ENCODE measurements around the gene LSM4. TPM values are rescaled to one million over a fixed set of nuclear protein-coding genes. Genes with fewer than 3 reads are reported as not detected.
"Not testable (repeated sequence)": the region's sequence is repeated elsewhere in the genome, so short reads cannot be mapped to it uniquely, and the experiment has no call there.

The LSM4 gene
- total RNA-seq, 3 donors from 2014 or later: 83.0 to 122 (median 120) TPM

DNA sequence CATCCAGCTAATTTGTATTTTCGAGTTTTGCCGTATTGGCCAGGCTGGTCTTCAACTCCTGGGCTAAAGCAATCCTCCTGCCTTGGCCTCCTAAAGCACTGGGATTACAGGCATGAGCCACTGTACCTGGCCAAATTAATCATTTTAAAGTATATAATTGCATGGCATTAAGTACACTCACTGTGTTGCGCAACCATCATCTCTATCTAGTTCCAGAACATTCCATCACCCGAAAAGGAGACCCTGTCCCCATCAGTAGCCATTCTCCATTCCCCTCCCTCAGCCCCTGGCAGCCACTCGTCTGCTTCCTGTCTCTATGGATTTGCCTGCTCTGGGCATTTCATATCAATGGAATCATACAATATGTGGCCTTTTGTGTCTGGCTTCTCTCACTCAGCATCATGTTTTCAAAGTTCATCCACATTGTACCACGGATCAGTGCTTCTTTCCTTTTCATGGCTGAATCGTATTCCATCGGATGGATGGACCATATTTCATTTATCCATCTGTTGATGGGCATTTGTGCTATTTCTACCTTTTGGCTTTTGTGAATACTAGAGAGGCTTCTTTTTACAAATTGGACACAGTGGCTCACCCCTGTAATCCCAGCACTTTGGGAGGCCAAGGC is 30.6 kb upstream of the LSM4 start:
- H3K27me3 ChIP-seq: no peaks in the 10 kb centered on the region
- H3K27ac ChIP-seq: no peak overlapping the region
- DNase-seq (ENCODE audit: low spot score in 2 of 2): no peak
- intact Hi-C loops (cut with DNase I; ENCODE audit: low total_unique reads): no loop called here
- no peaks in the 10 kb centered on the region for H3K4me1 ChIP-seq
- no peaks in the 10 kb centered on the region for H3K36me3 ChIP-seq
- H3K9me3 ChIP-seq: no peaks in the 10 kb centered on the region
- no peak overlapping the region for H3K4me3 ChIP-seq
- TF ChIP-seq POLR2A (IDR thresholded peaks at IDR 0.05): no peak
- TF ChIP-seq, protein P1, sequence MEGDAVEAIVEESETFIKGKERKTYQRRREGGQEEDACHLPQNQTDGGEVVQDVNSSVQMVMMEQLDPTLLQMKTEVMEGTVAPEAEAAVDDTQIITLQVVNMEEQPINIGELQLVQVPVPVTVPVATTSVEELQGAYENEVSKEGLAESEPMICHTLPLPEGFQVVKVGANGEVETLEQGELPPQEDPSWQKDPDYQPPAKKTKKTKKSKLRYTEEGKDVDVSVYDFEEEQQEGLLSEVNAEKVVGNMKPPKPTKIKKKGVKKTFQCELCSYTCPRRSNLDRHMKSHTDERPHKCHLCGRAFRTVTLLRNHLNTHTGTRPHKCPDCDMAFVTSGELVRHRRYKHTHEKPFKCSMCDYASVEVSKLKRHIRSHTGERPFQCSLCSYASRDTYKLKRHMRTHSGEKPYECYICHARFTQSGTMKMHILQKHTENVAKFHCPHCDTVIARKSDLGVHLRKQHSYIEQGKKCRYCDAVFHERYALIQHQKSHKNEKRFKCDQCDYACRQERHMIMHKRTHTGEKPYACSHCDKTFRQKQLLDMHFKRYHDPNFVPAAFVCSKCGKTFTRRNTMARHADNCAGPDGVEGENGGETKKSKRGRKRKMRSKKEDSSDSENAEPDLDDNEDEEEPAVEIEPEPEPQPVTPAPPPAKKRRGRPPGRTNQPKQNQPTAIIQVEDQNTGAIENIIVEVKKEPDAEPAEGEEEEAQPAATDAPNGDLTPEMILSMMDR (IDR thresholded peaks at IDR 0.05): no peak
- no peak for TF ChIP-seq POLR2AphosphoS5 (IDR thresholded peaks at IDR 0.05)

DNA sequence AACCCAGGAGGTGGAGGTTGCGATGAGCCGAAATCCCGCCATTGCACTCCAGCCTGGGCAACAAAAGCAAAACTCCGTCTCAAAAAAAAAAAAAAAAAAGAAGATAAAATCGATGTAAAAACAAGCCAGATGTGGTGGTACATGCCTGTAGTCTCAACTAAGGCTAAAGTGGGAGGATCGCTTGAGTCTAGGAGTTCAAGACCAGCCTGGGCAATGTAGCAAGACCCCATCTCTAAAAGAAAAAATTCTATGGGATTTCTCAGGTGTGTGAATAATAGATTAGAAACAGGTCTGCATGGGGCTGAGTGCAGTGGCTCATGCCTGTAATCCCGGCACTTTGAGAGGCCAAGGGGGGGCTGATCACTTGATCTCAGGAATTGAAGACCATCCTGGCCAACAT is 28.7 kb upstream of the LSM4 start:
- no peak for DNase-seq (ENCODE audit: low spot score in 2 of 2)
- Histone ChIP-seq H3K9me3 (no peaks in the 10 kb centered on the region), H3K36me3 (no peaks in the 10 kb centered on the region), H3K4me3 (no peak overlapping the region), H3K27me3 (no peaks in the 10 kb centered on the region), H3K4me1 (no peaks in the 10 kb centered on the region), H3K27ac (no peak overlapping the region)
- TF ChIP-seq POLR2A (IDR thresholded peaks at IDR 0.05) (no peak), POLR2AphosphoS5 (IDR thresholded peaks at IDR 0.05) (no peak)
- TF ChIP-seq, protein P1 (IDR thresholded peaks at IDR 0.05): no peak
- intact Hi-C loops (cut with DNase I; ENCODE audit: low total_unique reads): no loop called here

DNA sequence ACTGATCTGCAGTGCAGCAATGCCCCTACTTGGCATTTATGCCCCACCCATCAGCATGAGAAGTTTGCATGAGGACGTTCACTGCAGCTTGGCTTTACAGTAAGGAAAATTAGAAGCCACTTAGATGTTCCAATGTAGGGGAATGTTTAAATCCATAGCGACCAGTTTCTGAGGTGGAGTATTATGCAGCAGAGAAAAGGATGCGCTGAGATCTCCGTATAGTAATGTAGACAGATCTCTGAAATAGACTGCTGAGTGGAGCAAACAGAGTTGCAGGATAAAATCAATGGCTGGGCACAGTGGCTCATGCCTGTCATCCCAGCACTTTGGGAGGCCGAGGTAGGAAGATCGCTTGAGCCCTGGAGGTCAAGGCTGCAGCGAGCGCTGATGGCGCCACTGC is 27.6 kb upstream of the LSM4 start:
- Histone ChIP-seq H3K27ac (no peak overlapping the region), H3K9me3 (no peaks in the 10 kb centered on the region), H3K27me3 (no peaks in the 10 kb centered on the region), H3K4me3 (no peak overlapping the region), H3K4me1 (no peaks in the 10 kb centered on the region), H3K36me3 (no peaks in the 10 kb centered on the region)
- DNase-seq (ENCODE audit: low spot score in 2 of 2): no peak
- intact Hi-C loops (cut with DNase I; ENCODE audit: low total_unique reads): no loop called here
- TF ChIP-seq POLR2A (IDR thresholded peaks at IDR 0.05) (no peak), POLR2AphosphoS5 (IDR thresholded peaks at IDR 0.05) (no peak)
- TF ChIP-seq, protein P1 (IDR thresholded peaks at IDR 0.05): no peak

DNA sequence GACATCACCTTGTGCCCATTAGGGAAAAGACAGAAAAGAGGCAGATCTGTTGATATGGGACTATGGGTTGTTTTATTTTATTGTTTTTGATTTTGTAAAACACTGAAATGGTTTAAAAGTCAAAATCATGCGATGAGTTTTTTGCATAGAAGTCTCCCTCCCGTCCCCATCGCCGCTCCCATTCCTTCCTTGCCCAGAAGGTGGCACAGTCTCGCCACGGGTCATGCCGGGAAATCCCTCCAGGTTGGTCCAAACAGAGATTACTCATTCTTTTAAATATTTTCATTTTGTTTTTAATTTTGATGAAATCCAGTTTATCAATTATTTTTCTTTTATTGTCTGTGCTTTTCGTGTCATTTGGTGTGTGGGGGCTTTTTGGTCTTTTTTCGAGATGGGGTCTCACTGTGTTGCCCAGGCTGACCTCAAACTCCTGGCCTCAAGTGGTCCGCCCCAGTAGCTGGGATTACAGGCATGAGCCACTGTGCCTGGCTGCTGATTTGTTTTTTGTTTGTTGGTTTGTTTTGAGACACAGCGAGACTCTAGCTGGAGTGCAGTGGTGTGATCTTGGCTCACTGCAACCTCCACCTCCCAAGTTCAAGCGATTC is 26.8 kb upstream of the LSM4 start:
- peak in 1 of 2 donors; percentile 61 for DNase-seq (ENCODE audit: low spot score in 2 of 2)
- no peaks in the 10 kb centered on the region for H3K27me3 ChIP-seq
- TF ChIP-seq POLR2AphosphoS5 (IDR thresholded peaks at IDR 0.05) (peak in 1 of 3 donors; percentile 30), POLR2A (IDR thresholded peaks at IDR 0.05) (no peak)
- TF ChIP-seq, protein P1 (IDR thresholded peaks at IDR 0.05): peak; percentile 30 to 76 (median 68)
- H3K4me1 ChIP-seq: no peaks in the 10 kb centered on the region
- intact Hi-C loops (cut with DNase I; ENCODE audit: low total_unique reads): no loop called here
- no peak overlapping the region for H3K27ac ChIP-seq
- no peaks in the 10 kb centered on the region for H3K36me3 ChIP-seq
- H3K4me3 ChIP-seq: no peak overlapping the region
- no peaks in the 10 kb centered on the region for H3K9me3 ChIP-seq

DNA sequence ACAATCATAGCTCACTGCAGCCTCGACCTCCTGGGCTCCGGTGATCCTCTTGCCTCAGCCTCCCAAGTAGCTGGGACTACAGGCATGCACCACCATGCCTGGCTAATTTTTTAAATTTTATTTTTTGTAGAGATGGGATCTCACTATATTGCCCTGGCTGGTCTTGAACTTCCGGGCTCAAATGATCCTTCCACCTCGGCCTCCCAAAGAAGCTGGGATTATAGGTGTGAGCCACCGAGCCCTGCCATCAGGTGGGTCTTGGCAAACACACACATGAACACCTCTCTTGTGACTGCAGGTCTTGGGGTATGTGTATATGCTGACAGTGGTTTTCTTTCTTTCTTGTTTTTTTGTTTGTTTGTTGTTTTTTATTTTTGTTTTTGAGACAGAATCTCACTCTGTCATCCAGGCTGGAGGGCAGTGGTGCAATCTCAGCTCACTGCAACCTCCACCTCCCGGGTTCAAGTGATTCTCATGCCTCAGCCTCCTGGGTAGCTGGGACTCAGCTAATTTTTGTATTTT is 26.0 kb upstream of the LSM4 start:
- H3K36me3 ChIP-seq; H3K27ac ChIP-seq; intact Hi-C loops (cut with DNase I; ENCODE audit: low total_unique reads); H3K4me1 ChIP-seq; H3K4me3 ChIP-seq; DNase-seq (ENCODE audit: low spot score in 2 of 2); H3K9me3 ChIP-seq; H3K27me3 ChIP-seq: not testable (repeated sequence)
